ENCODE data around the gene CDC5L. TPM values are rescaled to one million over a fixed set of nuclear protein-coding genes. Genes with fewer than 3 reads are reported as not detected.

The CDC5L gene
- total and polyA plus RNA-seq, 8 donors = 2.9 to 11.4 (median 7.5) TPM

DNA sequence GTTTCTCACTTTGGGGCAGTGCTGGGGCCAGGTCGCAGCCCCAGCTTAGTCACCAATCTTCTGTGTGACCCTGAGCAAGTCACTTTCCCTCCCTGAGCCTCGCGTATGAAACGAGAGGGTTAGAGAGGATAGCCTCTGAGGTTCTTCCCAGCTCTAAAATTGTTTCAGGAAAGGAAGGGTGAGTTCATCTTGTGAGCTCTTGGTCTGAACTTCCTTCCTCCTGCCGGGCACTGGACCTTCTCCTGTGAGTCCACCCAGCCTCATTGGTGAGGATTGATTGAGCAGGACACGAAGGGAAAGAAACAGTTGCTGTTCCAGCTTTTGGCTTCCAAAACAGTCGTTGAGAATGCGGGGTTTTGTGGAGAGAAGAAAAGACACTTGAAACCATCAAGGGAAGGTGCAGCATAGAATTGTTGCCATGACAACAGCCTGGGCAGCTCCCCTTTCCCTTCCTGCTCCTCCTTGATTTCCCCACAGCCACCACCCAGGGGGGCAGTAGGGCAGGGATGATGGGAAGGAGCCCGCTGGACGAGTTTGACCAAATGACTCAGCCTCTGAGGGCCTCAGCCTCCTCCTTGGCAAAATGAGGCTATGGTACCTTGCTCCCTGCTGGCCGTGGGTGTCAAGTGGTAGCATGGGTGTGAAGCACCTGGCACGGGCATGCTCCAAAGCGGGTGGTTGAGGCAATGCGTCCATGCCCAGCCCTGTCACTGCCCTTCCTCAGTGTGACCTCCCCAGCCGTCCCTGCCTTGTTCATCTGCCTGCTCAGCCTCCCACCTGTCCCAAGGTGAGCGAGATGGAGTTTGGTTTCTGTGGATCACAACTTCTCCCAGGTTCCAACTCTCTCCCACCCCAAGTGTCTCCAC lies 107.8 kb downstream of the CDC5L start:
- TF ChIP-seq, protein P1, sequence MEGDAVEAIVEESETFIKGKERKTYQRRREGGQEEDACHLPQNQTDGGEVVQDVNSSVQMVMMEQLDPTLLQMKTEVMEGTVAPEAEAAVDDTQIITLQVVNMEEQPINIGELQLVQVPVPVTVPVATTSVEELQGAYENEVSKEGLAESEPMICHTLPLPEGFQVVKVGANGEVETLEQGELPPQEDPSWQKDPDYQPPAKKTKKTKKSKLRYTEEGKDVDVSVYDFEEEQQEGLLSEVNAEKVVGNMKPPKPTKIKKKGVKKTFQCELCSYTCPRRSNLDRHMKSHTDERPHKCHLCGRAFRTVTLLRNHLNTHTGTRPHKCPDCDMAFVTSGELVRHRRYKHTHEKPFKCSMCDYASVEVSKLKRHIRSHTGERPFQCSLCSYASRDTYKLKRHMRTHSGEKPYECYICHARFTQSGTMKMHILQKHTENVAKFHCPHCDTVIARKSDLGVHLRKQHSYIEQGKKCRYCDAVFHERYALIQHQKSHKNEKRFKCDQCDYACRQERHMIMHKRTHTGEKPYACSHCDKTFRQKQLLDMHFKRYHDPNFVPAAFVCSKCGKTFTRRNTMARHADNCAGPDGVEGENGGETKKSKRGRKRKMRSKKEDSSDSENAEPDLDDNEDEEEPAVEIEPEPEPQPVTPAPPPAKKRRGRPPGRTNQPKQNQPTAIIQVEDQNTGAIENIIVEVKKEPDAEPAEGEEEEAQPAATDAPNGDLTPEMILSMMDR (IDR thresholded peaks at IDR 0.05) = no peak
- Histone ChIP-seq H3K9me3 (no peaks in the 10 kb centered on the region), H3K36me3 (no peaks in the 10 kb centered on the region), H3K27me3 (no peaks in the 10 kb centered on the region), H3K27ac (no peak overlapping the region), H3K4me3 (no peak overlapping the region), H3K4me1 (peaks cover 0 to 8% (median 0%) of the 10 kb centered on the region in 3 donors)
- ATAC-seq = no peak
- no peak for FAIRE-seq
- DNase-seq = no peak
- WGBS, 2 donors = 64 to 73% methylated on average over 16 of the region's 16 CpGs
- intact Hi-C loops (cut with DNase I) = no loop called here

DNA sequence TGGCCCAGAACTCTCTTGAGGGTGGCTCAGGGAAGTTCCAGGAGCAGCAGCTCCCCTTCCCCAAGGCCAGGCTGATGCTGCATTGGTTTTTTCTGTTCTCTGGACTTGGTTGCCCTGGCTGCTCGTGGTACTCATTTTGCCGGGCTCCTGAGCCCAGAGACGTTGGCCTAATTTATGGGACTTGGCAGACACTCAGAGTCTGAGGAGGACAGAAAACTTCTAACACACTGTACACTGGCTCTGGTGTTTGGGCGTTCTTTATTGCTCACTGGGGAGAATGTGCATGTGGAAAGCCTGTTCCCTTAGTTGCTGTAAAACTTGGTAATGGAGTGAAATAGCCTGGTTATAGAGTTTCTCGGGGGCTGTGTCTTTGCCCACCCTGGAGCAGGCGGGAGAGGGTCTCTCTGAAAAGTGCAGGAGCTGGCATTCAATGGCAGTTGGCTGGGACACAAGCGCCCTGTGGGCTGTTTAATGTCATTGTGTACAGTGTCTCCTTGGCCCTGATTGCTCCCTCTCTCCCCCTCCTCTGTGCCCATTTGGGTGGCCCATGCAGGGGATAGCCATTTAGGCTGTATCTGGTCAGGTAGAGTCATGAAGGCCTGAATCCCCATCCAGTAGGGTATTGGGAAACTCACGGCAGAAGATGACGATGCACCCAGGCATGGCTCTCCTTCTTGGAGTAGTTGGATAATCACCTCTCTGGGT lies 109.3 kb downstream of the CDC5L start:
- FAIRE-seq (no peak), ATAC-seq (no peak), DNase-seq (no peak)
- H3K36me3 ChIP-seq = no peaks in the 10 kb centered on the region
- 71 to 82% methylated on average over 9 of the region's 9 CpGs for WGBS, 2 donors
- no peaks in the 10 kb centered on the region for H3K9me3 ChIP-seq
- intact Hi-C loops (cut with DNase I) = no loop called here
- H3K27ac ChIP-seq = no peak overlapping the region
- TF ChIP-seq, protein P1 (IDR thresholded peaks at IDR 0.05) = no peak
- no peaks in the 10 kb centered on the region for H3K27me3 ChIP-seq
- no peak overlapping the region for H3K4me3 ChIP-seq
- H3K4me1 ChIP-seq = peaks cover 0 to 2% (median 0%) of the 10 kb centered on the region in 3 donors

DNA sequence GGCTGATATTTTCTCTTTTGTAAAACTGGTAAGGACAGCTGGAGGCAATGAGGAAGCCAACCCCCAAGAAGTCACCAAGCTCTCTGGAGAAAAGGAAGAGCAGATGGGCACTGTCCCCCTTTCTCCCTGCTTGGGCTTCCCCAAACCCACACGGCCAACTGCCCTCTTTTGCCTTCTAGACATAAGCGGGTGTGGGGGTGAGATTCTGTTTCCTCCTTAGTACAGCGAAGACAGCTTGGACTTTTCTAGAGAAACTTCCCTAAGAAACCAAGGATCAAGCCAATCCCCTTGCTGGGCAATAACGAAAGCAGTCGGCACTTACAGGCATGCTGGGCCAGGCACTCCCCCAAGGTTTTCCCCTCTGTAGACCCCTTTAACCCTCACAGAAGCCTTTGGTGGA lies 110.3 kb downstream of the CDC5L start:
- FAIRE-seq = no peak
- 79 to 87% methylated on average over 5 of the region's 5 CpGs for WGBS, 2 donors

DNA sequence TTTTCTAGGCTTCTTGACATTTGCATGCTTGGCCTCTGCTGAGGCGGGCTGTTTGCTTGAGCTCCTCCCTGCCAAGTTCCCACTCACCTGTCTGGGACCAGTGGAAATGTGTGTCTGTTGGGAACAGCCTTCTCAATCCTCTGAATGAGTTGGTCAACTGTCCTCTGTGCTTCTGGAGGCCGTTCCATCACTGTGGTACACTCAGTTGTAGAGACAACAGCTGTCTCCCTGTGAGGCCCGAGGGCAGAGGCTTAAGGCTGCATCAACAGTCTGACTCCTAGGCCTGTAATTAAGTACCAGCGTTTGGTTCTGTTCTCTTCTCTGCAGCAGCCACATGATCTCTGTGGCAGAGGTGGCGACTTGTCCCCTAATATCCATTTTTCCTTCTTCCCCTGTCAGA lies 110.9 kb downstream of the CDC5L start:
- FAIRE-seq (no peak), DNase-seq (no peak), ATAC-seq (no peak)
- 68 to 87% methylated on average over 5 of the region's 5 CpGs for WGBS, 2 donors
- H3K27me3 ChIP-seq = no peaks in the 10 kb centered on the region
- TF ChIP-seq, protein P1 (IDR thresholded peaks at IDR 0.05) = no peak
- intact Hi-C loops (cut with DNase I) = no loop called here
- peaks cover 0 to 2% (median 0%) of the 10 kb centered on the region in 3 donors for H3K4me1 ChIP-seq
- H3K9me3 ChIP-seq = no peaks in the 10 kb centered on the region
- H3K4me3 ChIP-seq = no peak overlapping the region
- no peak overlapping the region for H3K27ac ChIP-seq
- no peaks in the 10 kb centered on the region for H3K36me3 ChIP-seq

More for the DNA sequence above, 110.3 kb downstream of the CDC5L start:
- H3K27ac ChIP-seq = no peak overlapping the region
- peaks cover 0 to 2% (median 0%) of the 10 kb centered on the region in 3 donors for H3K4me1 ChIP-seq
- no peak overlapping the region for H3K4me3 ChIP-seq
- TF ChIP-seq, protein P1 (IDR thresholded peaks at IDR 0.05) = no peak
- intact Hi-C loops (cut with DNase I) = no loop called here
- DNase-seq = no peak
- no peak for ATAC-seq
- no peaks in the 10 kb centered on the region for H3K9me3 ChIP-seq
- H3K27me3 ChIP-seq = no peaks in the 10 kb centered on the region
- H3K36me3 ChIP-seq = no peaks in the 10 kb centered on the region
